ENCODE measurements around the gene WDFY3.
"Not testable (repeated sequence)": the region's sequence is repeated elsewhere in the genome, so short reads cannot be mapped to it uniquely, and the experiment has no call there.

GRCh38 chr4:84682661-84683060, 283.8 kb downstream of the WDFY3 start:
- TF ChIP-seq, protein P1, sequence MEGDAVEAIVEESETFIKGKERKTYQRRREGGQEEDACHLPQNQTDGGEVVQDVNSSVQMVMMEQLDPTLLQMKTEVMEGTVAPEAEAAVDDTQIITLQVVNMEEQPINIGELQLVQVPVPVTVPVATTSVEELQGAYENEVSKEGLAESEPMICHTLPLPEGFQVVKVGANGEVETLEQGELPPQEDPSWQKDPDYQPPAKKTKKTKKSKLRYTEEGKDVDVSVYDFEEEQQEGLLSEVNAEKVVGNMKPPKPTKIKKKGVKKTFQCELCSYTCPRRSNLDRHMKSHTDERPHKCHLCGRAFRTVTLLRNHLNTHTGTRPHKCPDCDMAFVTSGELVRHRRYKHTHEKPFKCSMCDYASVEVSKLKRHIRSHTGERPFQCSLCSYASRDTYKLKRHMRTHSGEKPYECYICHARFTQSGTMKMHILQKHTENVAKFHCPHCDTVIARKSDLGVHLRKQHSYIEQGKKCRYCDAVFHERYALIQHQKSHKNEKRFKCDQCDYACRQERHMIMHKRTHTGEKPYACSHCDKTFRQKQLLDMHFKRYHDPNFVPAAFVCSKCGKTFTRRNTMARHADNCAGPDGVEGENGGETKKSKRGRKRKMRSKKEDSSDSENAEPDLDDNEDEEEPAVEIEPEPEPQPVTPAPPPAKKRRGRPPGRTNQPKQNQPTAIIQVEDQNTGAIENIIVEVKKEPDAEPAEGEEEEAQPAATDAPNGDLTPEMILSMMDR (IDR thresholded peaks at IDR 0.05), result not testable (repeated sequence)
- not testable (repeated sequence) for TF ChIP-seq EZH2, EZH2phosphoT487 (IDR thresholded peaks at IDR 0.05)
